ENCODE measurements around the gene SCP2D1. TPM values are rescaled to one million over a fixed set of nuclear protein-coding genes. Genes with fewer than 3 reads are reported as not detected.
A peak's percentile ranks its signal among the peaks of the same experiment; 100 is the strongest.

SCP2D1 gene
- polyA plus RNA-seq, 3 donors from 2014 or later: not detected

DNA sequence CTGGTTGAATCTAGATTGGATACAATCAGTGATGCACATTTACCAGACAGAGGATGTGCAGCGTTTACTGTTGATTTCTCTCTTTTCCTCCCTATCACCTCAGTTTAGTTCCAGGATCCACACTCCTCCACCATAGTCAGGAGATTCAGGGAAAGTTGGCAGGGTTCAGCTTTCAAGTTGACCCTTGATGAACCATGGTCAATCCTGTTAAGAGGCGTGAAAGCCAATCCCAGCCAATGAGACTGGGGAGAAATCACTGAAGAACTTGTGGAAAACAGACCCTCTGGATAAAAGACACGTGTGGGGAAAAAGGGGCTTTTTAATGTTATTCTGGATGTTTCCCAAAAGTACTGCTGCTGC is 19.2 kb upstream of the SCP2D1 start:
- Mint-ChIP-seq H3K36me3 (peaks cover 0 to 7% (median 7%) of the 10 kb centered on the region in 3 donors), H3K4me3 (peak overlapping the region; percentile 96 to 98 (median 97)), H3K4me1 (peaks cover 18 to 21% of the 10 kb centered on the region in 2 donors), H3K27ac (peak overlapping the region; percentile 98 to 100 (median 100)), H3K27me3 (ENCODE audit: low read depth in 3 of 3) (peaks cover 4 to 5% (median 5%) of the 10 kb centered on the region in 3 donors), H3K9me3 (peaks cover 0 to 2% (median 0%) of the 10 kb centered on the region in 6 donors)
- no peak for DNase-seq

DNA sequence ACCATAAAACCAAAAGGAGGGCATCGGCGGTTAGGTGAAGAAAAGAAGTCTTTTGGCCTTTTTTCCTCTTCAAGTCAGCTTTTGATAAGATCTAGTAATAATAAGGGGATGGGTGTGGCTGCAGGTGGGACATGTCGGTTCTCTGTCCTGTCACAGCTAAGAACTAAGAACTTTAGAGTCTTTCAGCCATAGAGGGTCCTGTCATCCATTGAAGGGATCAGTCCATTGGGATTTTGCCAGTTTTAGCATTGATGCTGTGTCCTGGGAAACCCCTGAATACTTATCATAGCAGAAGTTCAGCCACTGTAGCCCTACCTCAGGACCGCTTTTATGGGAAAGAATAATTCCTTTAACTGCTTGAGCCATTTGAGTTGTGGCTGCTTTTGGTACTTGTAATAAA is 18.2 kb upstream of the SCP2D1 start:
- H3K36me3 Mint-ChIP-seq: peaks cover 0 to 7% (median 7%) of the 10 kb centered on the region in 3 donors
- H3K27ac Mint-ChIP-seq: peak overlapping the region in 5 of 6 donors; percentile 99 to 100 (median 100)
- H3K4me3 Mint-ChIP-seq: peak overlapping the region; percentile 96 to 98 (median 97)
- peaks cover 18 to 21% of the 10 kb centered on the region in 2 donors for H3K4me1 Mint-ChIP-seq
- H3K27me3 Mint-ChIP-seq (ENCODE audit: low read depth in 3 of 3): peaks cover 4 to 5% (median 5%) of the 10 kb centered on the region in 3 donors
- DNase-seq: no peak
- H3K9me3 Mint-ChIP-seq: peaks cover 0 to under 1% (median 0%) of the 10 kb centered on the region in 6 donors

DNA sequence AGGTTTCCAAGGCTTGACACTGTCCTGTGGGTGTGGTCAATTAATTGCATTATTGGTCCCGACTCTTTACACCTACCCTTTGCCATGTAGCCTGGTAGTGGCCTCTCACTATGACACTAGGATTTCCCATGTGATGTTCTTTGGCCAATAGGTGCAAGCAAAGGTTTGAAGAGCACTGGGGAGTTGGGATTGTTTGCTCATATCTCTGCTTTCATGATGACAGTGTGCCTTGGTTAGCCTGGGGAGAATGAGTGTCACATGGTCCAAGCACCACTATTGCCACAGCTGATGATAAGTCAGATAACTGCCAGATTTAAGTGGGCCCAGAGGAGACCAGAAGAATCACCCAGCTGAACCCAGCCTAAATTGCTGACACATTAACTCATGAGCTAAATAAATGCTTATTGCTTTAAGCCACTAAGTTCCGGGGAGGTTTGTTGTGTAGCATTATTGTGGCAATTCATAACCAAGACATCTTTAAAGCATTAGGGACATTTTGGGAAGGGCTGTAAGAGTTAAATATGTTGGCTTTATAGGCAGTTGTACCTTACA is 17.2 kb upstream of the SCP2D1 start:
- Mint-ChIP-seq H3K36me3 (peaks cover 0 to 7% (median 7%) of the 10 kb centered on the region in 3 donors), H3K9me3 (no peaks in the 10 kb centered on the region), H3K4me1 (peaks cover 18 to 21% of the 10 kb centered on the region in 2 donors), H3K27ac (no peak overlapping the region), H3K27me3 (ENCODE audit: low read depth in 3 of 3) (peaks cover 4 to 5% (median 5%) of the 10 kb centered on the region in 3 donors), H3K4me3 (no peak overlapping the region)
- no peak for DNase-seq

DNA sequence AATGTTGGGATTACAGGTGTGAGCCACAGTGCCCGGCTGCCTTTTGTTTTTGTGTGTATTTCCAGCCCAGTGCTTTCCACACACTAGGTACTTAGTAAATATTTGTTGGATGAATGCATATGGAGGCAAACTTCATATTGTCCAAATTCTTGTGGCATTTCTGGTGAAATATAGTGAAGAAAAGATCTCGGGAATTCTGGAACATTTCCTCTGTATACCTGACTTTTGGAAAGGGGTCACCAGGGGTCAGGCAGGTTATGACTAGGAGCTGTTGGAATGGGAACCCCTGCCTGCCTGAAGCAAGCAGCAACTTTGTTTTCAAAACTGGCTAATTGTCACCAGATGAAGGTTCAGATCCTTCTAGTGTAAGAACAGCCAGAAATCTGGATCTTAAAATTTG is 12.1 kb upstream of the SCP2D1 start:
- H3K4me1 Mint-ChIP-seq: no peaks in the 10 kb centered on the region
- no peak for DNase-seq
- H3K9me3 Mint-ChIP-seq: no peaks in the 10 kb centered on the region
- H3K4me3 Mint-ChIP-seq: no peak overlapping the region
- peaks cover 2 to 8% (median 6%) of the 10 kb centered on the region in 3 donors for H3K27me3 Mint-ChIP-seq (ENCODE audit: low read depth in 3 of 3)
- H3K36me3 Mint-ChIP-seq: peaks cover 0 to under 1% (median under 1%) of the 10 kb centered on the region in 3 donors
- H3K27ac Mint-ChIP-seq: no peak overlapping the region

DNA sequence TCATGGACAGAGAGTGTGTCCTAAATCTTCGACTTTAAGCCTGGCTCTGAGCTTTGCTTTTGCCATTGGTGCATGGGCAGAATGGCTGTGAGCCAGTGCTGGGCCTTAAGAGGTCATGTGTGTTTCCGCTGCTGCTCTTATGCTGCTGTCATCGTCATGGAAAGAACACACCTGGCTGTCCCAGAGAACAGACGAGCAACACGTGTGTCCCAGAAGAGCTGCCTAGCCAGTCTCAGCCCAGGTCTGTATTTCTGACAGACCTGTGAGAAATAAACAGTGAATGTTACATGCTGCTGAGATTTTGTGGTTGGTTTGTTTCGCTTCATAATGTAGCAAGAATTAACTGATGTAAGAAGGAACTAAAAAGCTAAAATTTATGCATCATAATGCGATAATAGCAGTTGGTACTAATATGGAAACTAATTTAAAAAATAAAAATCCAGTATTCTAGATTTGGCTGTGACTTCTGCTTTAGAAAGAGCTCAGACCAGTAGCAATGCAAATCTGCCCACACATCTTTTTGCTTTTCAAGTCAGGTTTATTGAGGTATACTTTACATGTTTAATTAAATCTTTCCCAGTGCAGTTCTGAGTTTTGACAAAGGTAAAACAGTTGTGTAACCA is 11.5 kb upstream of the SCP2D1 start:
- DNase-seq: no peak
- Mint-ChIP-seq H3K27me3 (ENCODE audit: low read depth in 3 of 3) (peaks cover 2 to 8% (median 8%) of the 10 kb centered on the region in 3 donors), H3K4me3 (no peak overlapping the region), H3K36me3 (no peaks in the 10 kb centered on the region), H3K4me1 (no peaks in the 10 kb centered on the region), H3K27ac (no peak overlapping the region), H3K9me3 (no peaks in the 10 kb centered on the region)

DNA sequence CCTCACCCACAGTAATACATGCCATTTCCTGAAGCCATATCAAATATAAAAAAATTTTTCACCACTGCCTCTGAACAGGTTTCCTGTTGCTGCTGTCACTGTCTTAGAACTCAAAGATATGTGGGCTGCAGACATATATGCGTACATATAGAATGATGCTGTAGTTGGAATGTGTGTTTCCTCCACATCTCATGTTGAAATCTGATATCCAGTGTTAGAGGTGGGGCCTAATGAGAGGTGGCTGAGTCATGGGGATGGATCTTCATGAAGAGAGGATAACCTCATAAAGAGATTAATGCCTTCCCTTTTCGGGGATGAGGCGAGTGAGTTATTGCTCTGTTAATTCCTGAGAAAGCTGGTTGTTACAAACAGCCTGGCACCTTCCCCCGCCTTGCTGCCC is 7.7 kb upstream of the SCP2D1 start:
- DNase-seq: no peak
- Mint-ChIP-seq H3K36me3 (no peaks in the 10 kb centered on the region), H3K27ac (no peak overlapping the region)

DNA sequence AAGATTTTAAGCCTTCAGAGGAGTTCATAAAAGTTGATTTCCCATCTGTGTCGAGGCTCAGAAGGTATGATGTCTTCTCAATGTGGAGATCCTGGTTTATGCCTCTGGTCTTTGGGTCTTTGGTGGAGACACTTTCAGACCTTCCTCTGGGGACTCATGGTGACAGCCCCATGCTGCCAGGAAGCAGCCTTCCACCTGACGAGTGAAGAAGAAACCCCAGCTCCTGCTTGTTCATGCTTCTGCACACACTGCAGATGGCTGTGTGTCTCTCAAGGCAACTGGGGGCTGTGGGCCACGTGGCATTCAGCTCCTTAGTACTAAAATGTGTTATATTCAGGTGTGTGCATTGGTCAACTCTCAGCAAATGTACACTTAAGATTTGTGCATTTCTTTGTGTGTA is 4.9 kb upstream of the SCP2D1 start:
- Mint-ChIP-seq H3K4me3 (no peak overlapping the region), H3K27me3 (ENCODE audit: low read depth in 3 of 3) (peaks cover 0 to 6% (median 5%) of the 10 kb centered on the region in 3 donors), H3K4me1 (no peaks in the 10 kb centered on the region), H3K36me3 (no peaks in the 10 kb centered on the region), H3K9me3 (no peaks in the 10 kb centered on the region), H3K27ac (no peak overlapping the region)
- DNase-seq: no peak

More for the DNA sequence above, 7.7 kb upstream of the SCP2D1 start:
- Mint-ChIP-seq H3K4me1 (no peaks in the 10 kb centered on the region), H3K9me3 (no peaks in the 10 kb centered on the region), H3K27me3 (ENCODE audit: low read depth in 3 of 3) (peaks cover 0 to 8% (median 7%) of the 10 kb centered on the region in 3 donors), H3K4me3 (no peak overlapping the region)

DNA sequence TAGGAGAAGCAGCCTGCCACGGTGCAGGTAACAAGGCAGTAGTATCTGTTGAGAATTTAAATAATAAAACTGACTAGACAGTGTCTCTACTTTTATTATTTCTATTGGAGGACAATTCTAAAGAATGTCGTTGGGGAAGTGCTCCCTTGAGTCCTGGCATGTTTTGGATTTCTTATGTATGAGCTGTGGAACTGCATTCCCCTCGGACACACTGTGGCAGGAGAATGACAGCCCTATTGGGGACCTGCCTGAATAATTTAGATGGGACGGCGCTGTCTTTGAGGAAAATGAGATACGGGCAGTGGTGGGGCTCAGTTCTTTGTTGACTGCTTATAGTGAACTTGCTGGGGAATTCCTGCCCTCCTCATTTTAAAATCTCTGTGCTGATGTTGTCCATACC is 2.4 kb upstream of the SCP2D1 start:
- no peaks in the 10 kb centered on the region for H3K4me1 Mint-ChIP-seq
- no peak overlapping the region for H3K4me3 Mint-ChIP-seq
- peaks cover 0 to 6% (median 3%) of the 10 kb centered on the region in 3 donors for H3K27me3 Mint-ChIP-seq (ENCODE audit: low read depth in 3 of 3)
- H3K9me3 Mint-ChIP-seq: no peaks in the 10 kb centered on the region
- no peak overlapping the region for H3K27ac Mint-ChIP-seq
- no peaks in the 10 kb centered on the region for H3K36me3 Mint-ChIP-seq
- DNase-seq: no peak

DNA sequence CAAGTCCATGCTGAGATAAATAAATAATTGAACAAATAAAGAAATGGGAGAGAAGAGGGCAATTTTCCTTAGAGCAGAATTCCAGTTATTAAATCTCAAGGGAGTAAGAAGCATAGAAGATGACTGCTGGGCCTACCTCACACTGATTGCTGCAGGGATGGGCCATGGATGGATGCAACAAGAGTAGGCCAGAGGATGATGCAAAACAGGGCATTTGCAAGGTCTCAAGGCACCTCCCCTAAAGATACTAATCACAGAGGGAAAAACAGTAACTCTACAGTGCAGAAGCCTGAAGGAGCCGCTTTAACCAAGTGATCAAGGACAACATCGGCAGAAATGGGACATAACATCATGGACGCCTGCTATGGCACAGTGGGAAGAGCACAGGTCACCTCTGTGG is 1.7 kb upstream of the SCP2D1 start:
- Mint-ChIP-seq H3K4me3 (no peak overlapping the region), H3K27ac (no peak overlapping the region), H3K9me3 (no peaks in the 10 kb centered on the region), H3K27me3 (ENCODE audit: low read depth in 3 of 3) (peaks cover 0 to 5% (median 3%) of the 10 kb centered on the region in 3 donors), H3K36me3 (no peaks in the 10 kb centered on the region), H3K4me1 (no peaks in the 10 kb centered on the region)
- DNase-seq: no peak

DNA sequence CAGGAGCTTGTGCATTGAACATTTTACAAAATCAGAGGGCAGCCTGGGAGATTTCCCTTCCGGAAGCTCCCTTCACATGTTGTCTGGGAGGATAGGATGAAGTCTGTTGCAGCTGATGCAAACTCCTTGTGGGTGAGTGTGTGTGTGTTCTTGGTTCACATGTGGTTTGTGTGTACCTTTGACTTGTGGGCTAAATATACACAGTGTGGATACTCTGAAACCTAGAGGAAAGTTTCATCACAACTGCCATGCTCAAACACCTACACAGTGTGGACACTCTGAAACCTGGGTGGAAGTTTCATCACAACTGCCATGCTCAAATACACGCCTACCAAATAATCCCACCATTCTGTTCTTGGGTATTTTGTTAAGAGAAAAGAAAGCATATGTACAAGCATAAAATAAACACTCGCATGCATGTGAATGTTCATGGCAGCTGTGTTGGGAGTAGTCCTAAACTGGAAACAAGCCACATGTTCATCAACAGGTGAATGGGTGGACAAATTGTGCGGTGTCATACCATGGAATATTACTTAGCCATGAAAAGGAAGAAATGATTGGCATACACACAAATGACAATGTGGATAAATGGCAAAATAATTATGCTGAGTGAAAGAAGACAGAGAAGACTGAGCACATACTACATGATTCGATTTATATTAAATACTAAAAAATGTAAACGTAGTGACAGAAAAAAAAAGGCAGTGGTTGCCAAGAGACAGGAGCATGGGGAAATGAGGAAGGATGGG is 1.8 kb downstream of the SCP2D1 start:
- Mint-ChIP-seq H3K9me3 (no peaks in the 10 kb centered on the region), H3K27ac (no peak overlapping the region), H3K4me1 (no peaks in the 10 kb centered on the region), H3K27me3 (ENCODE audit: low read depth in 3 of 3) (peaks cover 0 to 5% (median 2%) of the 10 kb centered on the region in 3 donors), H3K36me3 (no peaks in the 10 kb centered on the region), H3K4me3 (no peak overlapping the region)
- no peak for DNase-seq

DNA sequence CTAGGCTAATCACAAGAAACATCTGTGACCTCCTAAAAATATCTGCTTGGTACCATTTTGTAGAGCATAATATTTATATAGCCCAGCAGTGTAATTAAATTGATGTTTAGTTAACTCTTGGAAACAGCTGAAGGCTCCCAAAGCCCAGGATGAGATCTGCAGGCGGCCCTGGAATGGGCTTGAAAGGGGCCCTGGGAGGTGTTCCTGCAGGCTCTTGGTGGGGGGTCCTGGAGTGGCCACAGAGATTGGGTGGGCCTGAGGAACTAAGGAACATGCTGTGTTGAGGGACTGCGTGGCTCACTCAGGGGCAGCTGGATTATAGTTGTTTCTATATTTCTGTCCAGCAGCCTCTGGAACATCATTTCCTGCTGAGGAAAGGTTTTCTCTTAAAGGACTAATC is 9.2 kb downstream of the SCP2D1 start:
- Mint-ChIP-seq H3K27ac (no peak overlapping the region), H3K4me1 (no peaks in the 10 kb centered on the region), H3K4me3 (no peak overlapping the region)

DNA sequence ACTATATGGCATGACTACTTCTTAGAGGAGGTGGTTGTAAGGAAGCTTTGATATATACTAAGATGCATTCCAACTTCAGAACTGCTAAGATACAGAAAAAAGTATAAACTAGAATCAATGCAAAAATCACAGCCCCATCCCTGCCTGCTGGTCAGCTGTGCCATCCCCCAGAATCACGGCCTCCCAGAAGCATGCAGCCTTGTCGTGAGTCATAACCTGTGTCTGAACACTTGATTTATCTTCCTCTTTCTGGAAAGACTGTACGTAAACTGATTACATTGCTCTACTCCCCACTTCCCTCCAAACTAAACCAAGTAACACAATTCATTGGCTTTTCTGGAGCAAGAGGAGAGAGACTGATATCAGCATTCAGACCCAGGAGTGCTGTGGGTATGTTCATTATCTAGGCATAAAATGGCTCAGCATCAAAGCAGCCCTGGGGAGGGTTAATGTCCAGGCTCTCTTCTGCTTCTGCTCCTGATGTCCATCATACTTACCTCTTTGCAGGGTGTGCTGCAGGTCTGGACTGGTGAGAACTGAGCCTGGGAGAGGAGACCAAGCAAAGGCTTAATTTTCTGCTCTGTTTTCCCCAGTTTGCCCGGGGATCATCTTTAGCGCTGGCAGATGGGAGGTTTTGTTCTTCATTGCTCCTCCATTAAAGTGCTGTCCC is 18.4 kb downstream of the SCP2D1 start:
- H3K9me3 Mint-ChIP-seq: peaks cover 0 to 6% (median 0%) of the 10 kb centered on the region in 6 donors
- H3K27ac Mint-ChIP-seq: no peak overlapping the region
- DNase-seq: no peak
- H3K4me3 Mint-ChIP-seq: no peak overlapping the region
- H3K27me3 Mint-ChIP-seq (ENCODE audit: low read depth in 3 of 3): peaks cover 0 to 11% (median 4%) of the 10 kb centered on the region in 3 donors
- no peaks in the 10 kb centered on the region for H3K36me3 Mint-ChIP-seq
- no peaks in the 10 kb centered on the region for H3K4me1 Mint-ChIP-seq

More for the DNA sequence above, 9.2 kb downstream of the SCP2D1 start:
- Mint-ChIP-seq H3K9me3 (peaks cover 0 to 2% (median 0%) of the 10 kb centered on the region in 6 donors), H3K27me3 (ENCODE audit: low read depth in 3 of 3) (peaks cover 0 to 3% (median 0%) of the 10 kb centered on the region in 3 donors), H3K36me3 (no peaks in the 10 kb centered on the region)
- no peak for DNase-seq

DNA sequence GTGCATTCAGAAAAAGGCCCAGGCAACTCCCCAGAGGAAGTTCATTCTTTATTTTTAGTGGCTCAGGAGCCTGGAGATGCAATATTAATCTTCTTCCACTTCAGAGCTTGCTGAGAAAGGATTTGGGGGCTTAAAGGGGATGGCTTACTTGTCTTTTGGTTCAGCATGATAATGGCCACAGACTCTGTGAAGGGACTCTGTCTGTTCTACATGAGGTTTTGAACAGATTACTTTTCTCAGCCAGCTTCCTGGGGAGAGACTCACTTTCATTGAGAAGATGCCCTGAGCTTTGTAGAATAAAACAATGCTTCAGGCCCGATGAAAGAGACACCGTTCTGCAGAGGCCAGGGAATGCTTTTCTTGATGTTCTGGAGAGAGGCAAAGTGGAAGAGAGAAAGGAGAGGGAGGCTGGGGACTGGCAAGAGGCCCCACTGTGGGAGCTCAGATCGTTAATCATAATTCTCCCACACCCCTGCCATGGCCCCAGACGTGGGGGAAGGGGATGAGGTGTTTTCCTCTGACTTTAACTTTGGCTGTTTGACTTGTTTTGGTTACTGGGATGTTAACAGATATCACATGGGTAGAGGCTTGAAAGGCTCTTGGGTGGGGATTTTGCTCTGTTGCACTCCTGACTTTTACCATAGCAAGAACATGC is 19.1 kb downstream of the SCP2D1 start:
- no peak for DNase-seq
- peaks cover 0 to 11% (median 4%) of the 10 kb centered on the region in 3 donors for H3K27me3 Mint-ChIP-seq (ENCODE audit: low read depth in 3 of 3)

More for the DNA sequence above, 19.1 kb downstream of the SCP2D1 start:
- peaks cover 0 to 5% (median 0%) of the 10 kb centered on the region in 6 donors for H3K9me3 Mint-ChIP-seq
- no peak overlapping the region for H3K4me3 Mint-ChIP-seq
- H3K27ac Mint-ChIP-seq: no peak overlapping the region
- H3K4me1 Mint-ChIP-seq: no peaks in the 10 kb centered on the region
- no peaks in the 10 kb centered on the region for H3K36me3 Mint-ChIP-seq

Measured in immature natural killer cell (primary cell).